ENCODE measurements around the gene JDP2.
A peak's percentile ranks its signal among the peaks of the same experiment; 100 is the strongest.

The JDP2 gene

GRCh38 chr14:75392686-75393641 is 34.9 kb upstream of the JDP2 start:
- H3K27ac ChIP-seq (ENCODE audit: low read depth, low read length, severe bottlenecking): no peak overlapping the region
- H3K9me3 ChIP-seq (ENCODE audit: control insufficient read depth, low read length): no peaks in the 10 kb centered on the region
- WGBS, 2 experiments (ENCODE audit: insufficient coverage in 2 of 2): 86 to 93% methylated on average over 3 to 5 of the region's 11 CpGs
- no peaks in the 10 kb centered on the region for H3K4me1 ChIP-seq (ENCODE audit: control insufficient read depth, insufficient read depth, low read length, poor library complexity, severe bottlenecking)
- H3K4me3 ChIP-seq (ENCODE audit: extremely low read depth, insufficient read depth, low read length, poor library complexity, severe bottlenecking): no peak overlapping the region
- no peaks in the 10 kb centered on the region for H3K36me3 ChIP-seq (ENCODE audit: control insufficient read depth, insufficient read depth, low read length)

- Histone ChIP-seq H3K4me1 (ENCODE audit: control insufficient read depth, insufficient read depth, low read length, poor library complexity, severe bottlenecking) (no peaks in the 10 kb centered on the region), H3K4me3 (ENCODE audit: extremely low read depth, insufficient read depth, low read length, poor library complexity, severe bottlenecking) (no peak overlapping the region), H3K9me3 (ENCODE audit: control insufficient read depth, low read length) (no peaks in the 10 kb centered on the region), H3K27ac (ENCODE audit: low read depth, low read length, severe bottlenecking) (no peak overlapping the region), H3K36me3 (ENCODE audit: control insufficient read depth, insufficient read depth, low read length) (no peaks in the 10 kb centered on the region)
- 90 to 93% methylated on average over 2 to 5 of the region's 9 CpGs for WGBS, 2 experiments (ENCODE audit: insufficient coverage in 2 of 2)
These were observed 34.0 kb upstream of the JDP2 start for GRCh38 chr14:75393794-75394193.

- peaks cover 7% of the 10 kb centered on the region for H3K4me1 ChIP-seq (ENCODE audit: control insufficient read depth, insufficient read depth, low read length, poor library complexity, severe bottlenecking)
- 89 to 94% methylated on average over 3 to 4 of the region's 5 CpGs for WGBS, 2 experiments (ENCODE audit: insufficient coverage in 2 of 2)
- H3K4me3 ChIP-seq (ENCODE audit: extremely low read depth, insufficient read depth, low read length, poor library complexity, severe bottlenecking): no peak overlapping the region
- H3K9me3 ChIP-seq (ENCODE audit: control insufficient read depth, low read length): no peaks in the 10 kb centered on the region
- H3K36me3 ChIP-seq (ENCODE audit: control insufficient read depth, insufficient read depth, low read length): no peaks in the 10 kb centered on the region
- H3K27ac ChIP-seq (ENCODE audit: low read depth, low read length, severe bottlenecking): no peak overlapping the region
These were observed 32.0 kb upstream of the JDP2 start for GRCh38 chr14:75395862-75396261.

GRCh38 chr14:75399321-75399720 is 28.5 kb upstream of the JDP2 start:
- Histone ChIP-seq H3K9me3 (ENCODE audit: control insufficient read depth, low read length) (peaks cover 3% of the 10 kb centered on the region), H3K36me3 (ENCODE audit: control insufficient read depth, insufficient read depth, low read length) (no peaks in the 10 kb centered on the region), H3K4me3 (ENCODE audit: extremely low read depth, insufficient read depth, low read length, poor library complexity, severe bottlenecking) (no peak overlapping the region), H3K27ac (ENCODE audit: low read depth, low read length, severe bottlenecking) (no peak overlapping the region), H3K4me1 (ENCODE audit: control insufficient read depth, insufficient read depth, low read length, poor library complexity, severe bottlenecking) (peaks cover 7% of the 10 kb centered on the region)
- 94 to 100% methylated on average over 1 to 3 of the region's 4 CpGs for WGBS, 2 experiments (ENCODE audit: insufficient coverage in 2 of 2)

GRCh38 chr14:75399843-75400775 is 27.7 kb upstream of the JDP2 start:
- peaks cover 3% of the 10 kb centered on the region for H3K9me3 ChIP-seq (ENCODE audit: control insufficient read depth, low read length)
- H3K27ac ChIP-seq (ENCODE audit: low read depth, low read length, severe bottlenecking): peak overlapping the region; percentile 3
- H3K36me3 ChIP-seq (ENCODE audit: control insufficient read depth, insufficient read depth, low read length): no peaks in the 10 kb centered on the region
- H3K4me1 ChIP-seq (ENCODE audit: control insufficient read depth, insufficient read depth, low read length, poor library complexity, severe bottlenecking): peaks cover 7% of the 10 kb centered on the region
- no peak overlapping the region for H3K4me3 ChIP-seq (ENCODE audit: extremely low read depth, insufficient read depth, low read length, poor library complexity, severe bottlenecking)
- 74 to 78% methylated on average over 6 to 7 of the region's 7 CpGs for WGBS, 2 experiments (ENCODE audit: insufficient coverage in 2 of 2)

- Histone ChIP-seq H3K36me3 (ENCODE audit: control insufficient read depth, insufficient read depth, low read length) (no peaks in the 10 kb centered on the region), H3K27ac (ENCODE audit: low read depth, low read length, severe bottlenecking) (peak overlapping the region; percentile 78), H3K4me3 (ENCODE audit: extremely low read depth, insufficient read depth, low read length, poor library complexity, severe bottlenecking) (no peak overlapping the region), H3K9me3 (ENCODE audit: control insufficient read depth, low read length) (peaks cover 3% of the 10 kb centered on the region), H3K4me1 (ENCODE audit: control insufficient read depth, insufficient read depth, low read length, poor library complexity, severe bottlenecking) (peaks cover 7% of the 10 kb centered on the region)
- WGBS, 2 experiments (ENCODE audit: insufficient coverage in 2 of 2): 54 to 62% methylated on average over 9 of the region's 10 CpGs
These were observed 26.5 kb upstream of the JDP2 start for GRCh38 chr14:75401361-75401760.

- peaks cover 3% of the 10 kb centered on the region for H3K9me3 ChIP-seq (ENCODE audit: control insufficient read depth, low read length)
- H3K27ac ChIP-seq (ENCODE audit: low read depth, low read length, severe bottlenecking): no peak overlapping the region
- H3K4me3 ChIP-seq (ENCODE audit: extremely low read depth, insufficient read depth, low read length, poor library complexity, severe bottlenecking): no peak overlapping the region
- H3K36me3 ChIP-seq (ENCODE audit: control insufficient read depth, insufficient read depth, low read length): no peaks in the 10 kb centered on the region
- WGBS, 2 experiments (ENCODE audit: insufficient coverage in 2 of 2): 83 to 93% methylated on average over 1 to 2 of the region's 5 CpGs
- peaks cover 7% of the 10 kb centered on the region for H3K4me1 ChIP-seq (ENCODE audit: control insufficient read depth, insufficient read depth, low read length, poor library complexity, severe bottlenecking)
These were observed 24.9 kb upstream of the JDP2 start for GRCh38 chr14:75402867-75403413.

GRCh38 chr14:75404847-75405246 is 23.0 kb upstream of the JDP2 start:
- H3K9me3 ChIP-seq (ENCODE audit: control insufficient read depth, low read length): peaks cover 3% of the 10 kb centered on the region
- 91 to 92% methylated on average over 3 to 4 of the region's 4 CpGs for WGBS, 2 experiments (ENCODE audit: insufficient coverage in 2 of 2)
- no peaks in the 10 kb centered on the region for H3K36me3 ChIP-seq (ENCODE audit: control insufficient read depth, insufficient read depth, low read length)
- H3K27ac ChIP-seq (ENCODE audit: low read depth, low read length, severe bottlenecking): no peak overlapping the region
- H3K4me1 ChIP-seq (ENCODE audit: control insufficient read depth, insufficient read depth, low read length, poor library complexity, severe bottlenecking): peaks cover 7% of the 10 kb centered on the region
- no peak overlapping the region for H3K4me3 ChIP-seq (ENCODE audit: extremely low read depth, insufficient read depth, low read length, poor library complexity, severe bottlenecking)

GRCh38 chr14:75406102-75406501 is 21.7 kb upstream of the JDP2 start:
- H3K36me3 ChIP-seq (ENCODE audit: control insufficient read depth, insufficient read depth, low read length): no peaks in the 10 kb centered on the region
- peaks cover 3% of the 10 kb centered on the region for H3K9me3 ChIP-seq (ENCODE audit: control insufficient read depth, low read length)
- peaks cover 5% of the 10 kb centered on the region for H3K4me1 ChIP-seq (ENCODE audit: control insufficient read depth, insufficient read depth, low read length, poor library complexity, severe bottlenecking)
- WGBS, 2 experiments (ENCODE audit: insufficient coverage in 2 of 2): 84 to 85% methylated on average over 2 of the region's 2 CpGs
- no peak overlapping the region for H3K27ac ChIP-seq (ENCODE audit: low read depth, low read length, severe bottlenecking)
- no peak overlapping the region for H3K4me3 ChIP-seq (ENCODE audit: extremely low read depth, insufficient read depth, low read length, poor library complexity, severe bottlenecking)

GRCh38 chr14:75406856-75407255 is 21.0 kb upstream of the JDP2 start:
- Histone ChIP-seq H3K4me3 (ENCODE audit: extremely low read depth, insufficient read depth, low read length, poor library complexity, severe bottlenecking) (no peak overlapping the region), H3K4me1 (ENCODE audit: control insufficient read depth, insufficient read depth, low read length, poor library complexity, severe bottlenecking) (peaks cover 5% of the 10 kb centered on the region), H3K27ac (ENCODE audit: low read depth, low read length, severe bottlenecking) (no peak overlapping the region), H3K36me3 (ENCODE audit: control insufficient read depth, insufficient read depth, low read length) (no peaks in the 10 kb centered on the region), H3K9me3 (ENCODE audit: control insufficient read depth, low read length) (peaks cover 3% of the 10 kb centered on the region)
- WGBS, 2 experiments (ENCODE audit: insufficient coverage in 2 of 2): 92% methylated on average over 2 of the region's 3 CpGs; no CpG with 5 or more reads in 1 of the 2 experiments
